Measurements from ENCODE around the gene UBE2V1.
"Not testable (repeated sequence)": the region's sequence is repeated elsewhere in the genome, so short reads cannot be mapped to it uniquely, and the experiment has no call there.

Gene UBE2V1

GRCh38 chr20:50094522-50094921 lies 18.4 kb downstream of the UBE2V1 start:
- no peak for DNase-seq

GRCh38 chr20:50093240-50093639 lies 19.7 kb downstream of the UBE2V1 start:
- no peak for DNase-seq

- DNase-seq: no peak
These were observed 20.5 kb downstream of the UBE2V1 start for GRCh38 chr20:50092436-50092835.

DNA sequence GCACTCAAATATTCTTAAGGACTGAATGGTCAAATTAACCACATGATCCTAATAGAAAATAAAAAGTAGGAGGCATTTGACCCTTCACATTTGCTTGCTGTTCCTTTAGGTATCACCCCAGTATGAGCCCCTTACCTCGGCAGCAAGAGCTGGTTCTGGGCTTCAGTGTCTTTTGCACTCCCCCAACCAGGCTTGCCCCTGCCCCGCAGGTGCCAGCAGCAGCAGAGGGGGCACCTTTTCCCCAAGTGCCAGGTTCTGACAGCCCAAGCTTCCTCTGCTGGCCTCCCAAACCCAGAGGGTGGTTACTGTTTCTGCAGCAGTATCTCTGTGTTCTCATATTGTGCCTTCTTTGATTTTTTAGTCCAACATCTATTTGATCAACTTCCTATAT lies 23.2 kb downstream of the UBE2V1 start:
- DNase-seq: no peak

GRCh38 chr20:50089140-50089786 lies 23.7 kb downstream of the UBE2V1 start:
- DNase-seq: no peak

DNA sequence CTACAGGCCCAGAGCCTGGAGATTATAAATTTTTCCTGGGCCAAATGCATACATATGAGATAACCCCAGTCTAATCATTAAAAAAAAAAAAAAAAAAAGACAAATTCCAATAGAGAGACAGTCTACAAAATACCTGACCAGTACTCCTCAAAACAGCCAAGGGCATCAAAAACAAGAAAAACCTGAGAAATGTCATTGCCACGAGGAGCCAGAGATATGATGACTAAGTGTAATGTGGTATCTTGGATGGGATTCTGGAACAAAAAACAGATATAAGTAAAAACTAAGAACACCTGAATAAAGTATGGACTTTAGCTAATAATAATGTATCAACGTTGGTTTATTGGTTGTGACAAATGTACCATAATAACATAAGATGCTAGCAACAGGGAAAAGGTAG lies 24.9 kb downstream of the UBE2V1 start:
- no peak for DNase-seq

GRCh38 chr20:50085481-50086365 lies 27.2 kb downstream of the UBE2V1 start:
- DNase-seq: peak in 1 of 2 experiments; percentile 19

- DNase-seq: no peak
These were observed 27.8 kb downstream of the UBE2V1 start for GRCh38 chr20:50085146-50085480.

DNA sequence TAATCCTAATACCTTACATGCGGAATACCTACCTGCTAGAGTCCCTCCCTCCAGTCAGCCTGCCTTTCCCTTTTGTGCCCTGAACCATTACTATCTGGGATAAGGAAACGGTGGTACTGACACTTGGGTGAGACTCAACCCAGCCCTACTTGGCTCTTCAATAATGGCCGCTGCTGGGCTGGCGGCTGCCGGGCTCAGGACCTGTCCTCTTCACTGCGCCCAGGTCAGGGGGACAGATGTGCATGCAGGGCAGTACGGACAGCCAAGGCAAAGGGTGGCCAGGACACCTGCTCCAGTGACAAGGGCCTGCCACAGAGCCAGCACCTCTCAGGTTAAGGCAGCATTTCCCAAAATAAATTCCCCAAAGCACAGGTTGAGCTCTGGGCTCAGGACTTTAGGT lies 29.9 kb downstream of the UBE2V1 start:
- no peak for DNase-seq

DNA sequence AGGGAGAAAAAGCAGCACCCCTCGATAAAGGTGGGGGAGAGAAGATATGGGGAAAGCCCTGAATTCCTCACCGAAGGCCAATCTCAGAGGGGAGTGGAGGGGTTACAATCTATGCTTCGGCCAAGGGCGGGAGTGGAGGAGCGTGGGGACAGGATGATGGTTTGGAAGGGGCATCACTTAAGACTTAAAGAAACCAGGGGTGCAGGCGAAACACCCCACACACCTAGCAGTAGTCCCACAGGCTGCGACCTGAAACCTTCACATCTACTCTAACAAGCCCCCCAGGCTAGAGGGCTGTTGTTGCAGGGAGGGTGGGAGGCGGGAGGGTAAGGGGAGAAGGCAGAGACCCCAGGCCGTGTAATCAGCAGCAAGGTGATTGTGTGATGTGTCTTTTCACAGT lies 30.9 kb downstream of the UBE2V1 start:
- DNase-seq: not testable (repeated sequence)

DNA sequence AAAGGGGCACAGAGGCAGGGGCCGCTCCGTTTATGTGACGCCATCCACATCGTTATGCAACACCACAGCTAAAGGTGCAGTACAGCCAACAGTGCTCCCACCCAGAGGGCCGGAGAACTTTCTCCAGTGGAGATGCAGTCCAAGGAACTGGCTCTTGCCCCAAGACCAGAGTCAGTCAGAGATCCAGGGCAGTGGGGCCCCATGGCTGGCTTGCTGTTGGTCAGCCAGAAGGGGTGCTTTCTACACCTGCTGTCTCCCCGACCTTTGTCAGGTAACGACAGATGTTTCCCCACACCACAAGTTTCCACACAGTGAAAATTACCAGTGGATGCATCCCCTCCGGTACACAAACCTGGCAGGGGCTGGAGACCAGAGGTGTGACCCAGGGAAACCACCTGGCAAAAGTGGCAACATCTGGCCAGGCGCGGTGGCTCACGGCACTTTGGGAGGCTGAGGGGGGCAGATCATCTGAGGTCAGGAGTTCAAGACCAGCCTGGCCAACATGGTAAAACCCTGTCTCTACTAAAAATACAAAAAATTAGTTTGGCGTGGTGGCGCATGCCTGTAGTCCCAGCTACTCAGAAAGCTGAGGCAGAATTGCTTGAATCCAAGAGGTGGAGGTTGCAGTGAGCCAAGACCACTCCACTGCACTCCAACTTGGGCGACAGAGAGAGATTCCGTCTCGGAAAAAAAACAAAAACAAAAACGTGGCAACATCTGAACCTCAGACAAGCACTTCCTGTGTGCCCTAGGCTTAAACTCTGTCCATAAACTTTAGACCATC lies 34.9 kb downstream of the UBE2V1 start:
- DNase-seq: no peak

DNA sequence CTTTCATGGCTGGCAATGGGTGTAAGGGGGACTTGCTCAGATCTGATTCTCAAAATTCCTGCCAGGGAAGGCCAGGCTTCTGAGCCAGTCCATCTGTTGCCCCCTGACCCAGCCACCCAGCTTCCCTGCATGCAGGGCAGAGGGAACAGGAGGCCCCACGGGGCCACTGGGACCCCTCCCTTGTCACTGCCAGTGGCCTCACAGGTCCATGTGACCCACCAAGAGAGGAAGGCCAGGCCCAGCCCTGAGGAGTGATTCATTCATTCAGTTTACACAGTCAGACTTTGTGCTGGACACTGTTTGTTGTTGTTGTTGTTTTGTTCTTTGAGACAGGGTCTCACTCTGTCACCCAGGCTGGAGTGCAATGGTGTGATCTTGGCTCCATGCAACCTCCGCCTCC lies 39.5 kb downstream of the UBE2V1 start:
- DNase-seq: no peak

- peak; percentile 84 to 97 for DNase-seq
These were observed 41.7 kb downstream of the UBE2V1 start for GRCh38 chr20:50071039-50071888.

- no peak for DNase-seq
These were observed 42.6 kb downstream of the UBE2V1 start for GRCh38 chr20:50070361-50070760.

DNA sequence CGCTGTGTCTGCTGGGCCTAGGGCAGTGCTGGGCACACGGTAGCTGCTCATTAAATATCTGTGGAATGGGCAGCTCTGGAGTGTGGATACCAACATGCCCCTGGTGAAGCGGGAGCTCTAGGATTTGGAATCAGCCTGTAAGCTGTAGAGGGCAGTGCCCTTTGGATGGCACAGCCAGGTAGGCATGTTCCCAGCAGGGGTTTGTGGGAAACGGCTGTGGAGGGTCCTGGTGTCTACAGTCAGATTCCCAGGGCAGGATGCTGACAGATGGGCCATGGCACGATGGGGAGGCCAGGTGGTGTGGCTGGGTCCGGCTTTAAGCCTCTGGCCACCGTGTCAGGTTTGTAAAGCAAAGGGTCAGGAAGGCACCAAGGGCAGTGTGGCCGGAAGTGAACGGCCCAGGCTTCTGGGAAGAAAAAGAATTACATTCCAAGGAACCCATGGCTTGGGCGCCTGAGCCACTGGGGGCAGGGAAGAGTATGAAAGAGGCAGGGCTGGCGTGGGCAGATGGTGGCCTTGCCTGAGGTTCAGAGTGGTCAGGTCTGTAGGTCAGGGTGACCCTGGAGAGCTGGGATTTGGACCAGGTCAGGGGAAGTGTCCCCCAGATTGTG lies 44.8 kb downstream of the UBE2V1 start:
- DNase-seq: no peak

DNA sequence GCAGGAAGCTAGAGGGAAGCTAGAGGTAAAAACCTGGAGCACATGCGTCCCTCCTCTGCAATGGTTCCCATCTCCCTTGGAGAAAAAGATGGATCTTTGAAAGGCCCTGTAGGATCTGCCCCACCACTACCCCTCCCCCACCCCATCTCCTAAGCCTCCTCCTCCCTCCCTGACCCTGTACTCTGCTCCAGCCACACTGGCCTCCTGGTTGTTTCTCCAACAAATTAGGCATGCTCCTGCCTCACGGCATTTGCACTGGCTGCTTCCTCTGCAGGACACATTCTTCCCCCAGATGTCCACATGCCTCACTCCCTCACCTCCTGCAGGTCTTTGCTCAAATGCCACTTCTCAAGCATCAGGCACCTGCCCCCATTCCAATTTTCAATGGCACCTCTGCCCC lies 45.5 kb downstream of the UBE2V1 start:
- DNase-seq: no peak

- DNase-seq: no peak
These were observed 45.9 kb downstream of the UBE2V1 start for GRCh38 chr20:50067018-50067417.

DNA sequence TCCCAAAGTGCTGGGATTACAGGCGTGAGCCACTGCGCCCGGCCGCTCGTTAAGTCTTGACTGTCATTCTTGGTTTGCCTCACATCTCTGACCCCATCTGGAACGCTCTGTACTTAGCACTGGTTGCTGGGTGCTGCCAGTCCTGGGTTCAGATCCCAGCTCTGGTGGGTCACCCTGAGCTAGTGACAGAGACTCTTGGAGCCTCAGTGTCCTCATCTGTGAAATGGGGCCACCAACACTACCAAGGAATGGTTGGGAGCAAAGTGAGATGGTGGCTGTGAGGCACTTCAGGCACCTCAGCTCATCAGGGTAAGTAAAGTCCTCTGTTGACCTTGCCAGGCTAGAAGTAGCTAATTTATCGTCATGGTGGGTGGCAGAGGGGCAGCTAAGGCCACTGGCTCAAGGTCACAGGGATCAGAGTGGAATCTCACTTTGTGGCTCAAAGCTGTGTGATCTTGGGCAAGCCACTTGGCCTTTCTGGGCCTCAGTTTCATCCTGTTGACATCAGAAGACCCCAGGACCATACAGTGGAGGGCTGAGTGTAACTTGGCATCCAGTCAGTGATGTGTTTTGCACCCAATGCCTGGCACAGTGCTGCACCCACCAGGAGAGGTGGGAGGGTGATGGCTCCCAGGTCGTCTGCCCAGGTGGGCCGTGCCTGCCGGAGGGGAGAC lies 46.7 kb downstream of the UBE2V1 start:
- no peak for DNase-seq

- no peak for DNase-seq
These were observed 47.7 kb downstream of the UBE2V1 start for GRCh38 chr20:50065325-50065615.

GRCh38 chr20:50063763-50064162 lies 49.2 kb downstream of the UBE2V1 start:
- not testable (repeated sequence) for DNase-seq

- no peak for DNase-seq
These were observed 50.7 kb downstream of the UBE2V1 start for GRCh38 chr20:50062006-50062838.
